ENCODE data around the gene OR5M10. TPM values are rescaled to one million over a fixed set of nuclear protein-coding genes. Genes with fewer than 3 reads are reported as not detected.
"Not testable (repeated sequence)": the region's sequence is repeated elsewhere in the genome, so short reads cannot be mapped to it uniquely, and the experiment has no call there.

OR5M10 gene
- total RNA-seq = not detected

DNA sequence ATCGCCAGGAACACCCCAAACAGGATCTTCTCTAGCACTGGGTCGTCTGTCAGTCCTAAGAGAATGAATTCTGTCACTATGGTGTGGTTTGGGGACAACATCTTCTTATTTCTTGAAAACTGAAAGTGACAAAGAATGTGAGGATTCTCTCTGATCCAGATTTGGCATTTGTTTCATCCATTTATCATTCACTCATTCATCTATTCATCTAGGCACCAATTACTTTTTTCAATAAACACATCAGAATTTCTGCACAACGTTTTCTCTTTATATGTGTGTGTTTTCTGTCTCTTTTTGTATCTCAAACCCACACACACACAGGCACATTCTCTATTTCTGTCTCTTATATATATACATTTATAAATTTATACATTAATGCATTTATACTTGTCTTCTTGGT, at the start of gene OR5M10:
TSS of gene OR5M10 (minus strand) at position 101 of the 400 bp plus-strand sequence. CDS start at position 101, 0 bp downstream.
- Histone ChIP-seq H3K27me3 (no peaks in the 10 kb centered on the region), H3K9me3 (no peaks in the 10 kb centered on the region), H3K4me1 (no peaks in the 10 kb centered on the region), H3K36me3 (no peaks in the 10 kb centered on the region), H3K4me3 (no peak within 1 kb of the TSS), H3K27ac (no peak within 1 kb of the TSS)
- TF ChIP-seq POLR2AphosphoS5 (IDR thresholded peaks at IDR 0.05) (no peak), POLR2A (IDR thresholded peaks at IDR 0.05) (no peak)
- TF ChIP-seq, protein P1, sequence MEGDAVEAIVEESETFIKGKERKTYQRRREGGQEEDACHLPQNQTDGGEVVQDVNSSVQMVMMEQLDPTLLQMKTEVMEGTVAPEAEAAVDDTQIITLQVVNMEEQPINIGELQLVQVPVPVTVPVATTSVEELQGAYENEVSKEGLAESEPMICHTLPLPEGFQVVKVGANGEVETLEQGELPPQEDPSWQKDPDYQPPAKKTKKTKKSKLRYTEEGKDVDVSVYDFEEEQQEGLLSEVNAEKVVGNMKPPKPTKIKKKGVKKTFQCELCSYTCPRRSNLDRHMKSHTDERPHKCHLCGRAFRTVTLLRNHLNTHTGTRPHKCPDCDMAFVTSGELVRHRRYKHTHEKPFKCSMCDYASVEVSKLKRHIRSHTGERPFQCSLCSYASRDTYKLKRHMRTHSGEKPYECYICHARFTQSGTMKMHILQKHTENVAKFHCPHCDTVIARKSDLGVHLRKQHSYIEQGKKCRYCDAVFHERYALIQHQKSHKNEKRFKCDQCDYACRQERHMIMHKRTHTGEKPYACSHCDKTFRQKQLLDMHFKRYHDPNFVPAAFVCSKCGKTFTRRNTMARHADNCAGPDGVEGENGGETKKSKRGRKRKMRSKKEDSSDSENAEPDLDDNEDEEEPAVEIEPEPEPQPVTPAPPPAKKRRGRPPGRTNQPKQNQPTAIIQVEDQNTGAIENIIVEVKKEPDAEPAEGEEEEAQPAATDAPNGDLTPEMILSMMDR (IDR thresholded peaks at IDR 0.05) = no peak
- no peak for DNase-seq (ENCODE audit: low spot score in 2 of 2)
- intact Hi-C loops (cut with DNase I; ENCODE audit: low total_unique reads) = no loop called here

DNA sequence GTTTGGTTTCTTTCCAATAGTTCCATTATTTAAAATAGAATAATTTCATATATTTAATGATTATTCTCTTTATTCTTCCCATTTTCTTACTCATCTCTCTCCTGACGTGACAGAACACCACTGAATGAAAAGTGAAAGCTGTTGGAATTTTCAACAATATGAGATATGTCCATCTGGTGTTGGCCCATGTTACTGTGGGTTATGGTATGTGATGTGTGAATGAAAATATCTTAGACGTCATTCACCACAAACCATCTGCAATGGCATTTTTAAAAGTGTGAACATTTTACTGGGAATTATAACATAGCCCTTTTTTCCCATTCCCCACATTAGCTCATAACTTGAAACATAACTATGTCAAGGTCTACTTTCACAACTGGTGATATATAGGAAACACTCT, 48.4 kb upstream of the OR5M10 start:
- Histone ChIP-seq H3K27me3 (no peaks in the 10 kb centered on the region), H3K27ac (no peak overlapping the region), H3K4me3 (no peak overlapping the region), H3K9me3 (no peaks in the 10 kb centered on the region), H3K36me3 (no peaks in the 10 kb centered on the region), H3K4me1 (no peaks in the 10 kb centered on the region)
- no peak for TF ChIP-seq POLR2AphosphoS5 (IDR thresholded peaks at IDR 0.05)
- TF ChIP-seq, protein P1 (IDR thresholded peaks at IDR 0.05) = no peak
- no peak for TF ChIP-seq POLR2A (IDR thresholded peaks at IDR 0.05)
- intact Hi-C loops (cut with DNase I; ENCODE audit: low total_unique reads) = no loop called here
- DNase-seq (ENCODE audit: low spot score in 2 of 2) = no peak

DNA sequence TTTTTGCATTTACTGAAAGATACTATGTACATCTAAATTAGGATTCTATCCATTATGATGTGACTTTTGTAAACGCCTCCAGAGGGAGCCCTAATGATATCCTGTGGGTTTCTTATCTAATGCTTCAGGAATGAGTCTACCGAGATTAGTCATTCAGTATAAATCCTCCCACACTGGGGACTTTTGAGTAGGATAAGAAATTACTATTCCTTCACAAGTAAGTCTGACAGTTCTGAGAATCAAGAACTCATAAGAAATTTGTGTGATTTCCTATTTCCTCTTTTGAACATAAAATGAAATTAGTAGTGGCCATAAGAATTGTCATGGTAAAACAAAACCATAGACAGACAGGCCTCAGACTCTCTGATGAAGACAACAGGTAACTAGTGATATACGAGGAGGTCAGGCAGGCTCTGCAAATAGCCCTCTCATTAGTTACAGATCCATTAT, 47.2 kb upstream of the OR5M10 start:
- no peak for DNase-seq (ENCODE audit: low spot score in 2 of 2)
- Histone ChIP-seq H3K4me3 (no peak overlapping the region), H3K4me1 (no peaks in the 10 kb centered on the region), H3K27me3 (no peaks in the 10 kb centered on the region), H3K27ac (no peak overlapping the region), H3K36me3 (no peaks in the 10 kb centered on the region), H3K9me3 (no peaks in the 10 kb centered on the region)
- TF ChIP-seq POLR2A (IDR thresholded peaks at IDR 0.05) = no peak
- TF ChIP-seq POLR2AphosphoS5 (IDR thresholded peaks at IDR 0.05) = no peak
- TF ChIP-seq, protein P1 (IDR thresholded peaks at IDR 0.05) = no peak
- intact Hi-C loops (cut with DNase I; ENCODE audit: low total_unique reads) = no loop called here

DNA sequence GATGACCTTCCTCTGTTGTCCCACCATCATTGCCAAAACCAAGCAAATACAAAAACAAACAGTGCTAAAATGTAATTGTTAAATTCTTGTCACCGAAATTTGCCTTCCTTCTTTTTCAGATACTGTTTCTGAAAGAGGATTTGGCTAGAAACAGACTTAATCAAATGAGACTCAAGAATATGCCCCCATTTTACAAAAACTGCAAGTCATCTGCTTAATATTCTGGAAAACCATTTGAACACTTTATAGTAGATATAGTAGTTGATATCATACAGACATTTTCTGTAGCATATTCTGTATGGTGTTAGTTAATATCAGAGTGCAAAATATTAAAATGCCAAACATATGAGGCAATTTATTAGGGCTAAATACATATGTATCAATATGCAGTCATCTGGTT, 33.7 kb upstream of the OR5M10 start:
- Histone ChIP-seq H3K9me3 (no peaks in the 10 kb centered on the region), H3K27ac (no peak overlapping the region), H3K4me3 (no peak overlapping the region), H3K4me1 (no peaks in the 10 kb centered on the region), H3K36me3 (no peaks in the 10 kb centered on the region), H3K27me3 (no peaks in the 10 kb centered on the region)
- TF ChIP-seq, protein P1 (IDR thresholded peaks at IDR 0.05) = no peak
- no peak for TF ChIP-seq POLR2A (IDR thresholded peaks at IDR 0.05)
- TF ChIP-seq POLR2AphosphoS5 (IDR thresholded peaks at IDR 0.05) = no peak
- intact Hi-C loops (cut with DNase I; ENCODE audit: low total_unique reads) = no loop called here
- no peak for DNase-seq (ENCODE audit: low spot score in 2 of 2)

DNA sequence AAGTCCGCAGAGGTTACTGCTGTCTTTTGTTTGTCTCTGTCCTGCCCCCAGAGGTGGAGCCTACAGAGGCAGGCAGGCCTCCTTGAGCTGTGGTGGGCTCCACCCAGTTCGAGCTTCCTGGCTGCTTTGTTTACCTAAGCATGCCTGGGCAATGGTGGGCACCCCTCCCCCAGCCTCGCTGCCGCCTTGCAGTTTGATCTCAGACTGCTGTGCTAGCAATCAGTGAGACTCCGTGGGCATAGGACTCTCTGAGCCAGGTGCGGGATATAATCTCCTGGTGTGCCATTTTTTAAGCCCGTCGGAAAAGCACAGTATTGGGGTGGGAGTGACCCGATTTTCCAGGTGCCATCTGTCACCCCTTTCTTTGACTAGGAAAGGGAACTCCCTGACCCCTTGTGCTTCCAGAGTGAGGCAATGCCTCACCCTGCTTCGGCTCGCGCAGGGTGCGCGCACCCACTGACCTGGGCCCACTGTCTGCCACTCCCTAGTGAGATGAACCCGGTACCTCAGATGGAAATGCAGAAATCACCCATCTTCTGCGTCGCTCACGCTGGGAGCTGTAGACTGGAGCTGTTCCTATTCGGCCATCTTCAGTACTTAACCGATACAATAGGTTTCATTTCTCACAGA, 14.7 kb upstream of the OR5M10 start:
- H3K36me3 ChIP-seq; H3K4me3 ChIP-seq; H3K27ac ChIP-seq; H3K4me1 ChIP-seq; H3K27me3 ChIP-seq; DNase-seq (ENCODE audit: low spot score in 2 of 2); intact Hi-C loops (cut with DNase I; ENCODE audit: low total_unique reads): not testable (repeated sequence)
- H3K9me3 ChIP-seq = peaks cover 7 to 10% of the 10 kb centered on the region in 2 donors

Measured in breast epithelium (tissue), 4 donors.